ENCODE data around the gene DDX42. TPM values are rescaled to one million over a fixed set of nuclear protein-coding genes. Genes with fewer than 3 reads are reported as not detected.

The DDX42 gene
- total and polyA plus RNA-seq, 7 donors: 30.7 to 136 (median 82.0) TPM

DNA sequence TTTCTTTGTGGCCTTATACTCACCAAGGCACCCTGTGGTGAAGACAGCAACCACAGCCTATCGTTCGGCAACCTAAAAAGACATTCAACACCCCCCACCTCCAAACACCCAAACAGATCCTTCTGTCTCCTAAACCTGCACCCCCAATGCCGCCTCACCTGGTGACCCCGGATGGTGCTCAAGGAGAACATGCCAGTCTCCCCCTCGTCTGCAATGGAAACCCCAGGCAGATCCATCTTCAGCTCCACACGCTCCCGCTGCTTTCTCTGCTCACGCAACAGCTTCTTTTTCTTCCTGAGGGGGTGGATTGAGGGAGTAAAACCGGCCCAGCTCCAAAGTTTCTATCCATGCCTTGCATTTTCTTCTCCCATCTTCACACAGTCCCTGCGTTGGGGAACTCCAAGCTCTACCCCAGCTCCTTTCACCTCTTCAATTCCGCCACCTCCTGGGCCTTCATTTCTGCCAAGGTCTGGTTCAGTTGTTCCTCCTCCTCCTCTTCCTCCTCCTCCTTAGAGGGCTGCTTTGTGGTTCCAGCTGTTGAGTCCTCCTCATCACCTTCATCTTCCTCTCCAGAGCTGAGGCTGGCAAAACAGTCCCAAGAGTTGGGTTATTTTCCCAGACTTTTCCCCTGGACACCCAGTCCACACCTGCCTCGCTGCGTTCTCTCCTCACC, 49.8 kb downstream of the DDX42 start:
- 93 to 94% methylated on average over 13 of the region's 13 CpGs for WGBS, 2 donors
- peaks cover 0 to 22% (median 19%) of the 10 kb centered on the region in 4 donors for H3K4me1 ChIP-seq
- no peak overlapping the region for H3K27ac ChIP-seq
- intact Hi-C loops (cut with DNase I): no loop called here
- H3K36me3 ChIP-seq: peaks cover 34 to 72% (median 60%) of the 10 kb centered on the region in 4 donors
- TF ChIP-seq, protein P1, sequence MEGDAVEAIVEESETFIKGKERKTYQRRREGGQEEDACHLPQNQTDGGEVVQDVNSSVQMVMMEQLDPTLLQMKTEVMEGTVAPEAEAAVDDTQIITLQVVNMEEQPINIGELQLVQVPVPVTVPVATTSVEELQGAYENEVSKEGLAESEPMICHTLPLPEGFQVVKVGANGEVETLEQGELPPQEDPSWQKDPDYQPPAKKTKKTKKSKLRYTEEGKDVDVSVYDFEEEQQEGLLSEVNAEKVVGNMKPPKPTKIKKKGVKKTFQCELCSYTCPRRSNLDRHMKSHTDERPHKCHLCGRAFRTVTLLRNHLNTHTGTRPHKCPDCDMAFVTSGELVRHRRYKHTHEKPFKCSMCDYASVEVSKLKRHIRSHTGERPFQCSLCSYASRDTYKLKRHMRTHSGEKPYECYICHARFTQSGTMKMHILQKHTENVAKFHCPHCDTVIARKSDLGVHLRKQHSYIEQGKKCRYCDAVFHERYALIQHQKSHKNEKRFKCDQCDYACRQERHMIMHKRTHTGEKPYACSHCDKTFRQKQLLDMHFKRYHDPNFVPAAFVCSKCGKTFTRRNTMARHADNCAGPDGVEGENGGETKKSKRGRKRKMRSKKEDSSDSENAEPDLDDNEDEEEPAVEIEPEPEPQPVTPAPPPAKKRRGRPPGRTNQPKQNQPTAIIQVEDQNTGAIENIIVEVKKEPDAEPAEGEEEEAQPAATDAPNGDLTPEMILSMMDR (IDR thresholded peaks at IDR 0.05): no peak
- TF ChIP-seq EP300 (IDR thresholded peaks at IDR 0.05) (no peak), POLR2AphosphoS5 (IDR thresholded peaks at IDR 0.05) (no peak), POLR2A (IDR thresholded peaks at IDR 0.05) (no peak)
- no peak for DNase-seq
- H3K27me3 ChIP-seq: no peaks in the 10 kb centered on the region
- H3K9me3 ChIP-seq: no peaks in the 10 kb centered on the region
- no peak overlapping the region for H3K4me3 ChIP-seq

- peak overlapping the region in 1 of 4 donors; percentile 92 for H3K27ac ChIP-seq
- DNase-seq: no peak
- TF ChIP-seq, protein P1 (IDR thresholded peaks at IDR 0.05): no peak
- no peak for TF ChIP-seq EP300 (IDR thresholded peaks at IDR 0.05)
- no peak for TF ChIP-seq POLR2A (IDR thresholded peaks at IDR 0.05)
- no peak for TF ChIP-seq POLR2AphosphoS5 (IDR thresholded peaks at IDR 0.05)
These were observed 50.4 kb downstream of the DDX42 start for GRCh38 chr17:63824362-63824761.

GRCh38 chr17:63826468-63827001, 52.6 kb downstream of the DDX42 start:
- Histone ChIP-seq H3K36me3 (peaks cover 49 to 72% (median 61%) of the 10 kb centered on the region in 4 donors), H3K27me3 (no peaks in the 10 kb centered on the region), H3K4me3 (peak overlapping the region; percentile 51 to 86 (median 68)), H3K4me1 (peaks cover 0 to 33% (median 28%) of the 10 kb centered on the region in 4 donors), H3K27ac (peak overlapping the region; percentile 82 to 92 (median 89)), H3K9me3 (no peaks in the 10 kb centered on the region)
- no peak for DNase-seq
- intact Hi-C loops (cut with DNase I): loop anchor here (1.0 to 5.0 kb wide), 4 partner anchors 16 to 681 kb away; partner anchors contain the start of genes CEP95, DDX5, MAP3K3 and SMARCD2
- TF ChIP-seq, protein P1 (IDR thresholded peaks at IDR 0.05): peak in 2 of 4 experiments; percentile 4 to 18
- TF ChIP-seq POLR2AphosphoS5 (IDR thresholded peaks at IDR 0.05) (no peak), EP300 (IDR thresholded peaks at IDR 0.05) (no peak)
- 1% methylated on average over 31 of the region's 31 CpGs for WGBS, 2 donors

More at GRCh38 chr17:63824362-63824761, 50.4 kb downstream of the DDX42 start:
- Histone ChIP-seq H3K9me3 (no peaks in the 10 kb centered on the region), H3K27me3 (no peaks in the 10 kb centered on the region), H3K4me1 (peaks cover 0 to 27% (median 25%) of the 10 kb centered on the region in 4 donors), H3K36me3 (peaks cover 37 to 72% (median 60%) of the 10 kb centered on the region in 4 donors), H3K4me3 (no peak overlapping the region)
- intact Hi-C loops (cut with DNase I): no loop called here
- 96 to 98% methylated on average over 9 of the region's 9 CpGs for WGBS, 2 donors

DNA sequence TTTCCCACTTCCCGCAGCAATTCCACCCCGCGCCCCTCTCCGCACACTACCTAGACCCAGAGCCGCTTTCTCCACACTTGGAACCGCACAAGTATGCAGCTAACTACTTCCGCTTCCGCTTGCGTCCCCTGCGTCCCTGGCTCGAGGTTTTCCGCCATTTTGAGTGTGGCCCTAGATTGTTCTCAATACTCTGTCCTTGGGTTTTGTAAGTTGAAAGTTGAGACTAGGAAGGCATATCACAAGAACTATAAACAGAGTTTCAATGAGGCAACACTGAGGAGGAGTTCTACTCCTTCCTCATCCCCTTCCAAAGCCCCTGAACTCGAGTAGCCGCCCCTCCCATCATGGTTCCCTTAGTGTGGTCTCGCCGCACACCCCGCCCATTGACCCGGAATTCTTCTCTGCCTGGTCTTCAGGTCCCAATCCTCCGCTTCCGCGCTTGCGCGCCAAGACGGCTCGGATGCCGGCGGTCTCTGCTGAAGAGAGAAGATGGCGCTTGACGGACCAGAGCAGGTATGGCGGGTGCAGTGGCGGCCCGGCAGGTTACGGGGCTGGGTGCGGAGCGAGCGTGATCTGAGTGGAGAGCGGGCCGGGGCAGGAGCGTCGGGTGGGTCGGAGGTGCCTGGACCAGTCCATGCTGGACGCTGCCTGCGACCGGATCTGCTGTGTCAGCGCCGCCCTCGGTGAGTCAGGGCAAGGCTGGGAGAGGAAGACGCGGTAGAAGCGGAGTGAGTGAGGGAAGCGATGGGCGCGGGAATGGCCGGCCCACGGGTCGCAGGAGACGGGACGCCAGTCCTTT, 53.2 kb downstream of the DDX42 start, which contains the start of the genes FTSJ3 and PSMC5:
TSS of gene FTSJ3 (minus strand) at position 662 of the 799 bp plus-strand sequence. CDS start 761 bp downstream, outside the sequence.
TSS of gene PSMC5 (plus strand) at position 430 of the 799 bp plus-strand sequence. CDS start at position 490, 60 bp downstream.
- H3K4me3 ChIP-seq: peak within 1 kb of the TSS; percentile 51 to 86 (median 68)
- H3K27ac ChIP-seq: peak within 1 kb of the TSS; percentile 82 to 92 (median 89)
- H3K27me3 ChIP-seq: no peaks in the 10 kb centered on the region
- TF ChIP-seq, protein P1 (IDR thresholded peaks at IDR 0.05): peak; percentile 30 to 62 (median 44)
- TF ChIP-seq POLR2A (IDR thresholded peaks at IDR 0.05) (peak; percentile 88 to 91), POLR2AphosphoS5 (IDR thresholded peaks at IDR 0.05) (peak; percentile 86 to 97 (median 94)), EP300 (IDR thresholded peaks at IDR 0.05) (no peak)
- intact Hi-C loops (cut with DNase I): loop anchor here (1.0 to 5.0 kb wide), 4 partner anchors 15 to 680 kb away; partner anchors contain the start of genes CEP95, DDX5, MAP3K3 and SMARCD2
- peaks cover 0 to 33% (median 28%) of the 10 kb centered on the region in 4 donors for H3K4me1 ChIP-seq
- peak; percentile 98 for DNase-seq
- H3K36me3 ChIP-seq: peaks cover 51 to 72% (median 63%) of the 10 kb centered on the region in 4 donors
- no peaks in the 10 kb centered on the region for H3K9me3 ChIP-seq
- 0% methylated on average over 58 of the region's 58 CpGs for WGBS, 2 donors
